Peyer's patch (tissue), 4 donors: ENCODE measurements around the gene ACSM4.
"Not testable (repeated sequence)": the region's sequence is repeated elsewhere in the genome, so short reads cannot be mapped to it uniquely, and the experiment has no call there.

Experiments used
- POLR2A ChIP-seq, 2 donors: fragments of 450-650 bp; IDR thresholded peaks; one replicate each; pipeline ENCODE4 v1.5.1; 2017; ENCODE audit warnings: antibody characterized with exemption in 2 of 2, mild to moderate bottlenecking in 2 of 2, moderate library complexity in 2 of 2
- TF ChIP-seq, protein P1 (sequence below), 6 experiments: fragments of 450-650 bp in 4 of 6; fragments of 200-600 bp in 2 of 6; sonication (generic) in 1 of 6; IDR thresholded peaks; one replicate each; pipeline ENCODE4 v1.5.1; 2017 to 2019; ENCODE audit warnings: antibody characterized with exemption in 6 of 6, mild to moderate bottlenecking in 3 of 6, moderate library complexity in 1 of 6

DNA sequence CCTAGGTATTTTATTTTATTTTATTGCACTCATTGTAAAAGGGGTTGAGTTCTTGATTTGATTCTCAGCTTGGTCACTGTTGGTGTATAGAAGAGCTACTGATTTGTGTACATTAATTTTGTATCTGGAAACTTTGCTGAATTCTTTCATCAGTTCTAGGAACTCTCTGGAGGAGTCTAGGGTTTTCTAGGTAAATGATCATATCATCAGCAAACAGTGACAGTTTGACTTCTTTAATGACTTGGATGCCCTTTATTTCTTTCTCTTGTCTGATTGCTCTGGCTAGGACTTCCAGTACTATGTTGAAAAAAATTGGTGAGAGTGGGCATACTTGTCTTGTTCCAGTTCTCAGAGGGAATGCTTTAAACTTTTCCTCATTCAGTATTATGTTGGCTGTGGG, 28.4 kb upstream of the ACSM4 start:
- TF ChIP-seq, protein P1, sequence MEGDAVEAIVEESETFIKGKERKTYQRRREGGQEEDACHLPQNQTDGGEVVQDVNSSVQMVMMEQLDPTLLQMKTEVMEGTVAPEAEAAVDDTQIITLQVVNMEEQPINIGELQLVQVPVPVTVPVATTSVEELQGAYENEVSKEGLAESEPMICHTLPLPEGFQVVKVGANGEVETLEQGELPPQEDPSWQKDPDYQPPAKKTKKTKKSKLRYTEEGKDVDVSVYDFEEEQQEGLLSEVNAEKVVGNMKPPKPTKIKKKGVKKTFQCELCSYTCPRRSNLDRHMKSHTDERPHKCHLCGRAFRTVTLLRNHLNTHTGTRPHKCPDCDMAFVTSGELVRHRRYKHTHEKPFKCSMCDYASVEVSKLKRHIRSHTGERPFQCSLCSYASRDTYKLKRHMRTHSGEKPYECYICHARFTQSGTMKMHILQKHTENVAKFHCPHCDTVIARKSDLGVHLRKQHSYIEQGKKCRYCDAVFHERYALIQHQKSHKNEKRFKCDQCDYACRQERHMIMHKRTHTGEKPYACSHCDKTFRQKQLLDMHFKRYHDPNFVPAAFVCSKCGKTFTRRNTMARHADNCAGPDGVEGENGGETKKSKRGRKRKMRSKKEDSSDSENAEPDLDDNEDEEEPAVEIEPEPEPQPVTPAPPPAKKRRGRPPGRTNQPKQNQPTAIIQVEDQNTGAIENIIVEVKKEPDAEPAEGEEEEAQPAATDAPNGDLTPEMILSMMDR (IDR thresholded peaks at IDR 0.05) = not testable (repeated sequence)
- TF ChIP-seq POLR2A (IDR thresholded peaks at IDR 0.05) = not testable (repeated sequence)
